HCEC 1CT (cell line): Measurements from ENCODE around the gene SLX4.

Experiments
- DNase-seq: peaks from one replicate; pipeline ENCODE4 v3.0.0-alpha.2; 2017

SLX4 gene

DNA sequence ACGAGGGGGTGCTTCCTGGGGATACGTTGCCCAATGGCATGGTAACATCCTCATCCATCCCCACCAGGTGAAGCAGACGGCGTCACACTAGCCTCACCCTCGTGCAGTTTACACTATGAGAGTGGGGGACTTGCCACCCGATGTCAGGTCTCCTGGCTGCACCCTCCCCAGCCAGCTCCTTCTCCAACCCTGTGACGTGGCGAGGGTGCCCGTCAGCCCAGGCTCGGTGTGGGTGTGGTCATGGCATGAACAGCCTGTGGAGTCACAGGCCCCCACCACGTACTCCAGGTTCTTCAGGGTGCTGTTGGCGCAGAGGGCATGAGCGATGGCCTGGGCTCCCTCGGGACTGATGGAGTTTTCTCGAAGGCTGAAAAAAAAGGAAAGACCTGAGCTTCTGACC lies 62.5 kb downstream of the SLX4 start:
- DNase-seq = no peak

DNA sequence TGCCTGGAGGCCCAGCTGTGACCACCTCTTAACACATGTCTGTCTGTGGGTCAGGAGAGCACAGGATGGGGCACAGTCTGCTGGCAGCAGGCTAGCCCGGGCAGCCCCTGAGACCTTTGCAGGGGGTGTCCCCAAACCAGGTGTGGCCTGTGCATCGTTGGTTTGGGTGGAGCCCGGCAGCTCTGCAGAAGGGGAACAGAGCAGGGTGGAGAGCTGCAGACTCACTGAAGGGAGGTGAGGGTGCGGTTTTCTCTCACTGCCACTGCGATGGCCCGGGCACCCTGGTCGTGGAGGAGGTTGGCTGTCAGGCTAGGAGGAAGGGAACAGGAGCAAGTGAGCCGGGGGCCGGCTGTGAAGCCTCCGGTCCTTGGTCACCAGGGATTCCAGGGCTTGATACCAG lies 63.0 kb downstream of the SLX4 start:
- no peak for DNase-seq

DNA sequence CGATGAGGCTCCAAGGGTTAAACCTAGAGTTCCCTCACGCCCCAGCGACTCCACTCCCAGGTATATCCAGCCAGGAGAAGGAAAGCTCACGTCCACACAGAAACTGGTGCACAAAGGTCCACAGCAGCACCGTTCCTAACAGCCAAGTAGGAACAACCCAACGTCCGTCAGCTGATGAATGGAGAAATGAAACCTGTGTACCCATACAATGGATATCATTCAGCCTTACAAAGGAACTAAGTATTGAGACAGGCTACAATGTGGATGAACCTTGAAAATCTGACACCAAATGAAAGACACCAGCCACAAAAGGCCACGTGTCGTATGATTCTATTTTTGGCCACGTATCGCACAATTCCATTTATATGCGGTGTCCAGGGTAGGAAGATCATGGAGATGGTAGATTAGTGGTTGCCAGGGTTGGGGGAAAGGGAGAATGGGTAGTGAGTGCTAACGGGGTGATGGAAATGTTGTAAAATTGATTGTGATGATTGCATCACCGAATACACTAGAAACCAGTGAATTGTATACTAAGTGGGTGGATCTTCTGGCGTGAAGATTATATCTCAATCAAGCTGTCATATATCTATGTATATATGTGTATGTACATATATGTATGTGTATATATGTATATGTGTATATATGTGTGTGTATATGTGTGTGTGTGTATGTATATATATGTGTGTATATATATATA lies 64.3 kb downstream of the SLX4 start:
- DNase-seq = no peak

DNA sequence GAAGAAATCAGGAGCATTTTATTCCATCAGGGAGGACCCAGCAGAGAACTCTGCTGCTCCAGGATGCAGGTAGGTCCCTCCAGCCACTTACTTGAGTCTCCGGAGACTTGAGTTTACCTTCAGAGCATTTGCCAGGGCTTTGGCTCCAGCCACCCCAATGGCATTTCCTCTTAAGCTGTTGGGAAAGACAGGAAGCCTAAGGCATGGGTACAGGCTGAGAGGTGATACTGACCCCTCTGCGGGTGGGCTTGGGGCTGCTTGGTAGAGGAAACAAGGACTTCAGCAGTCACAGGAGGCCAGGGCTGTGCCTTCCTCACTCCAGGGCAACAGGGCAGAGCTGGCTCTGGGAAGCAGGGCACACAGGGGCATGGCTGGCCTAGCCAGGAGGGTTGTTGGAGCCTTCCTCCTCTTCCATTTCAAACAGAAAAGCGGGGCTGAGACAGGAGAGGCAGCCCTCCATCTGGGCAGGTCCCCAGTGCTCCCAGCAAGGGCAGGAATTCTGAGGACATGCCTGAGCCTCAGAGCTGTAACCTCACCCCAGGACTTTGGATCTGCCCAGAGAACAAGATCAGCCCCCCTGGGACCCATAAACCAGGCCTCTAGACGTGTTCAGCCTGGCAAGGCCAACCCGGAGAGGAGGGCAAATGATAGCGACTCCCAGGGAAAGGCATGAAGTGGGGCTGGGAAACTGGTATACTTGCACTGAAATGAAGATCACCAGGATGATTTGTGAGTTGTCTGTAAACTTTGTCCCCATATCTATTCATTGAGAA lies 68.6 kb downstream of the SLX4 start:
- no peak for DNase-seq

DNA sequence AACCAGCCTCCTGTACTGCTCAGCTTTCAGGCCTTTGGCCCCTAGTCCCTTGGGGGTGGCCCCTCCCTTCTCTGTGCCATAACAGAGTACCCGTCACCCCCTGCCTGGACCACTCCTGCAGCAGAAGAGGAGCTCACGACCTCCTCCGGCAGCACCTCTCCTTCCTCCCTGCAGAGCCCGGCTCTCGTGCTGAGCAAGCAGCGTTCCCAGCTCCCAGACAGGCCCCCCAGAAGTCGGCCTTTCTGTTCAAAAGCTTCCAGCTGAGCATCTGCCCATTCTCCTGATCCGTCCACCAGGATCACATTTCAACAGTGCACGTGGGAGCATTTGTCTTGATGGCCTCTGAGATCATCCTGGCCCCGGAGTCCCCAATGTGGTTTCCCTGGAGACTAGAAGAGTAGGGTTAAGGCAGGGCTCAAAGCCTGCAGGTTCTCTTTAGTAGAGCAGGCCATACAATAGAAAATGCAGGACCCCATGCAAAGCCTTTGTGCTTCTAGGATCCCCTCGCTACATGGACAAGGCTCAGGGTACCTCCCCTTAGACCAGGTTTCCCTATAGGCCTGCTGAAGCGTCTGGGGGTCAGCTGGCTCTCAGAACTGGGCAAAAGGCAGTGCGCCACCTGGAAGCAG lies 69.8 kb downstream of the SLX4 start:
- DNase-seq = no peak

DNA sequence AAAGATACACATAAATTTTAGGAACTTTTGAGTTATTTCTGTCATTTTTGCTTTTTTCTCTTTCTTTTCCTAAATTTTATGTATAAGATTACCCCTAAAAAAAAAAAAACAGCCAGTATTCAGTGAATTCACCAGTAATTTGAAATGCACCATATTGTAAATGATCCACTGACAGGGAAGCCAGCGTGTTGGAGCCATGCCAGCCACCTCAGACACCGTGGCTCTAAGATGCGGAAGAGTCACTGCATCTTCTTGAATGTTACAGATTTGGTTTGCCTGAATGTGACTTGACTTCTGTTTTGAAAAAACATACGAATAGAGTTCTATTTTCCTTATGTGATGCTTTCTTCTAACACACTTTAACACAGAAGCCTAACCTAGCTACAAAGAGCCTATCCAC lies 73.2 kb downstream of the SLX4 start:
- DNase-seq = no peak

DNA sequence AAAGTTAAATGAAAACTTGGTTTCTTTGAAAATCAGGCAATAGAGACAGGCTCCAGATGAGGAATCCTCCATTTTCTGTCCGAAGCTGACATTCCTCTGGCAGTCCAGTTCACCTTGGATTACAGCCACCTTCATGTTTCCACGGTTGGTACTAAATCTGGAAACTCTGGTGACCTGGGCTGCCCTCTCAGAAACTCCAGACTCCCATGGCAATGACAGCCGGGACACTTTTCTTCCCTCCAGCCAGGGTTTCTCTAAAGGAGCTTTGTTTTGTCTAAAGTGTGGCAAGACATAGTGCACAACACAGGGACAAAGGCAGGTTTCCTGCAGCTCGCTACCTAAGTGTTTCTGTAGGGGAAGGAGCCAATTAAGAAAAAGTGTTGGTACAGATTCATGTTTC lies 74.6 kb downstream of the SLX4 start:
- DNase-seq = peak; percentile 5

DNA sequence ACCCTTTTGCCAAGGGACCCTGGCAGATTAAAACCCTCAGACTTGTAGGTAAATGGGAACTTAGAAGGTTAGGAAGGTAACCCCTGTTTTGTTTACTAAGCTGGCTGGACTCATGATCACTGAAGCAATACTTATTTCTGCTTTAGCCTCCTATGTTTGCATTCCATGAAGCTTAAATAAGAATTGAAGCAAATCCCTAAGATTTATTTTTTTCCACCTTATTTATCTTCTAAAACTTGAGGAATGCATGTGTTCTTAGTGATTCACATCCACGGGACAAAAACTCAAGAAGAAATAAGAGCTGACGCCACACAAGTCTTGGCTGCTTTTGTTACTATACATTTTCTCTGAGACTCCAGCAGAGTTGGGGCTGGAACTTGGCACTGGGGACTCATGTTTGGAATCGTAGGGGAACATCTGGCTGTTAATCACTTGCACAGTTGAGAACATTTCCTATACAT lies 75.1 kb downstream of the SLX4 start:
- DNase-seq = peak; percentile 78

DNA sequence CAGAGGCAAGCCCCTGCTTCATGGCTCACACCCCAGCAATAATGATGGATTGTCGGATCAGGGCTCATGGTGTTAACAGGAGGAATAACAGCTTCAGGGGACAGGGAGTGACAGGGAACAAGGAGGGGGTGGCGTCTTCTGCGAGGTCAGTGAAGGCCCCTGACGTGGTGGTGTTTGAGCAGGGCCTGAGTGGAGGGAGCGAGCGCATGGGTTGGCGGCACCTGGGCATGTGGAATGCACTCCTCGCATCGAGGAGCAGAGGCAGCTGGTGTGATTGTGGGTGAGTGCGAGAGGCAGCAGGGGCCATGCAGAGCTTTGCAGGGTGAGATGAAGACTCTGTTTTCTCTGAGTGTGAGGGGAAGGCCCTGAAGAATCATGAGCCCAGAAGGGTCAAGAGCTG lies 77.3 kb downstream of the SLX4 start:
- no peak for DNase-seq

DNA sequence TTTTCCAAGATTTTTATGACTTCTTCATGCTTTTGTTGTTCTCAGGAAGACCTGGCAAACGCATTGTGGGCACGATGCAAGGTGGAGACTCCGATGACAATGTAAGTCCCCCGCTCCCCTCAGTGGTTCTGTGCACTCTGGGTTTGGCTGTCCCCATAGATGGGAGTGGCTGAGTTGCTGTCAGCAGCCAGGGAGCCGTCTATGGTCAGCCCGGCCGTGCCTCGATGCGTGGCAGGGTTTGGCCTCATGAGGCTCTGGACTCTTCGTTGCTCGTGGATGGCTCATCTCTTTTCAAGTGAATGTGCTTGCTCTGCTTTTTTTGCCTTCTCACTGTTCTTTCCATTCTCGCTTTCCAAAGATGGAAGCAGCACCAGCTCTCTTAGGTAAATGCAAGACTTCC lies 78.7 kb downstream of the SLX4 start:
- no peak for DNase-seq
